Ovary (tissue), 9 donors: ENCODE measurements around the gene ABHD6. TPM values are rescaled to one million over a fixed set of nuclear protein-coding genes. Genes with fewer than 3 reads are reported as not detected.
"Not testable (repeated sequence)": the region's sequence is repeated elsewhere in the genome, so short reads cannot be mapped to it uniquely, and the experiment has no call there.

ENCODE experiments used
- DNase-seq, 5 donors: peaks; one replicate each; pipeline ENCODE4 v3.0.0-alpha.2; 2019 to 2020
- H3K27ac ChIP-seq, 2 donors: fragments of 200-600 bp; one replicate each; pipeline versions ENCODE4 v1.5.1 to v1.8.0; 2019 to 2022
- H3K27me3 ChIP-seq: fragments of 200-600 bp; one replicate; pipeline ENCODE4 v1.8.0; 2022
- H3K36me3 ChIP-seq: fragments of 200-600 bp; sonication (generic); one replicate; pipeline ENCODE4 v1.5.1; 2019
- H3K4me1 ChIP-seq: one replicate; pipeline ENCODE4 v1.8.1; 2013; ENCODE audit warnings: mild to moderate bottlenecking, moderate library complexity; ENCODE audit not compliant: insufficient read depth
- H3K4me3 ChIP-seq: fragments of 200-600 bp; sonication (generic); one replicate; pipeline ENCODE4 v1.5.1; 2017
- H3K9me3 ChIP-seq, 2 donors: fragments of 200-600 bp in 1 of 2; sonication (generic) in 1 of 2; one replicate each; pipeline versions ENCODE4 v1.5.1 to v1.8.1; 2013 to 2019; ENCODE audit warnings: mild to moderate bottlenecking in 1 of 2, moderate library complexity in 1 of 2
- CTCF ChIP-seq, 3 donors: fragments of 450-650 bp in 2 of 3; fragments of 200-600 bp in 1 of 3; IDR thresholded peaks; one replicate each; pipeline versions ENCODE4 v1.5.1 to v1.8.0; 2016 to 2022; ENCODE audit warnings: antibody characterized with exemption in 3 of 3, mild to moderate bottlenecking in 1 of 3
- EP300 ChIP-seq: sonication (generic); formaldehyde crosslinking; IDR thresholded peaks from one replicate; pipeline ENCODE4 v1.6.1; 2017; ENCODE audit warnings: antibody characterized with exemption
- POLR2A ChIP-seq: fragments of 450-650 bp; IDR thresholded peaks from one replicate; pipeline ENCODE4 v1.6.1; 2017; ENCODE audit warnings: antibody characterized with exemption, mild to moderate bottlenecking, moderate library complexity
- WGBS, 3 donors: extraction: QIAGEN DNeasy Blood & Tissue Kit in 1 of 3; methylation state at CpG; one replicate each; pipeline versions ENCODE4 v1.1.5 to v1.1.7; 2013 to 2017; 5-methylcytosine and 5-hydroxymethylcytosine counted together
- intact Hi-C, 4 donors: fragments of 100-400 bp; cut with DNase I; formaldehyde crosslinking; loops; one replicate each; pipeline versions ENCODE4 v1.11.0 to v1.15.1; 2022 to 2023
- polyA plus RNA-seq, 2 donors: library from polyadenylated mRNA; stranded (reverse); fragments of 200-250 nt in 1 of 2; fragments of 350-450 nt in 1 of 2; fragmentation: Illumina TruSeq in 1 of 2; extraction: RNeasy Lipid Tissue Mini Kit (QIAGEN cat#74804) in 1 of 2; gene quantifications; one replicate each; pipeline ENCODE4 v1.2.3, GENCODE V29; 2013 to 2014
- total RNA-seq, 7 donors: library from RNA; depleted of rRNA in 2 of 7; stranded (reverse); fragments of >200 nt in 2 of 7; fragmentation: NEBNext Ultra II Directional in 3 of 7; extraction: Animal tissue kit (Norgen Biotek cat#: 25700) in 3 of 7; gene quantifications; one replicate each; pipeline versions ENCODE4 v1.1.0 to v1.2.4, GENCODE V29; 2016 to 2023
- donor health status: DM: no; HTN: no; CAD: no; lungs with moderate emphysema.
- donor health status: DM: no; HTN: no; CAD: no.
- donor health status: Bipolar disorder and iron deficiency.
- donor health status: DM: yes; HTN: yes; CAD: no.
- donor health status: DM: no; HTN: no; CAD: no.
- donor health status: DM: yes; HTN: yes; CAD: no.

ABHD6 gene
- total and polyA plus RNA-seq, 9 donors = 4.8 to 36.6 (median 10.5) TPM

DNA sequence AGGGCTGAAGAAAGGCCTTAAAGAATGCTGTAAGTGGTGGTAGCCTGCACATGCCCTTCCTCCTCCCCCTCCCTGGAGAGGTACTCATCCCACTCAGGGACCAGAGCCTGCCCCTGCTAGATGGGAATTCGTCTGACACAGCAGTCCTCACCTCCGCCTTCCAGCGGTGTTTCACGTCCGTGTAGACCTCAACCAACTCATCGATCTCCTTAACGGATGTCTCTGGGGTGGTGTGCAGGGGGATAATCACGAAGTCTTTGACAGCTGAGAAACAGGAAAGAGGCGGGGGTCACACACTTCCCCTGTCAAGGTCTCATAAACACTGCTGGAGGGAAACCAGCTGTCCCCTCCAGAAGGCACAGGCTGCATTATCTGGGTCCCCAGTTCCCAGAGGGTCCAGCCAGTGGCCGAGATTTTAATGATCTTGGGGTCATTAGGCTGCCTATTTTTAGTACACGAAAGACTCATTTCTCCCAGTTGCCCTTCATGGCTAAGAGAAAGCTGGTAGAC lies 36.7 kb upstream of the ABHD6 start:
- 34 to 49% (median 36%) methylated on average over 11 of the region's 11 CpGs for WGBS, 3 donors
- no peak for DNase-seq
- Histone ChIP-seq H3K9me3 (no peaks in the 10 kb centered on the region), H3K36me3 (no peaks in the 10 kb centered on the region), H3K4me1 (peaks cover 4% of the 10 kb centered on the region), H3K27ac (no peak overlapping the region), H3K4me3 (no peak overlapping the region), H3K27me3 (no peaks in the 10 kb centered on the region)
- intact Hi-C loops = no loop called here
- TF ChIP-seq POLR2A (no peak), CTCF (IDR thresholded peaks at IDR 0.05) (no peak), EP300 (no peak)

- H3K27ac ChIP-seq, H3K9me3 ChIP-seq, H3K4me1 ChIP-seq, intact Hi-C loops, H3K27me3 ChIP-seq, H3K36me3 ChIP-seq, H3K4me3 ChIP-seq, DNase-seq: not testable (repeated sequence)
- 51 to 55% (median 52%) methylated on average over 3 of the region's 3 CpGs for WGBS, 3 donors
Observed at GRCh38 chr3:58201451-58201850, 36.1 kb upstream of the ABHD6 start.

- no peak for TF ChIP-seq CTCF (IDR thresholded peaks at IDR 0.05)
- TF ChIP-seq EP300 = no peak
- TF ChIP-seq POLR2A = no peak
- Histone ChIP-seq H3K4me1 (peaks cover 4% of the 10 kb centered on the region), H3K27me3 (no peaks in the 10 kb centered on the region), H3K4me3 (no peak overlapping the region), H3K27ac (no peak overlapping the region), H3K9me3 (no peaks in the 10 kb centered on the region), H3K36me3 (no peaks in the 10 kb centered on the region)
- no peak for DNase-seq
- intact Hi-C loops = no loop called here
- WGBS, 3 donors = 84 to 91% (median 87%) methylated on average over 9 of the region's 9 CpGs
Observed at GRCh38 chr3:58202917-58203360, 34.7 kb upstream of the ABHD6 start.

GRCh38 chr3:58203541-58203940 lies 34.1 kb upstream of the ABHD6 start:
- Histone ChIP-seq H3K4me1 (peaks cover 1% of the 10 kb centered on the region), H3K36me3 (no peaks in the 10 kb centered on the region), H3K27me3 (no peaks in the 10 kb centered on the region), H3K4me3 (no peak overlapping the region), H3K27ac (no peak overlapping the region), H3K9me3 (no peaks in the 10 kb centered on the region)
- DNase-seq = no peak
- TF ChIP-seq EP300 (no peak), POLR2A (no peak)
- 96 to 100% (median 96%) methylated on average over 4 of the region's 4 CpGs for WGBS, 3 donors
- intact Hi-C loops = no loop called here

GRCh38 chr3:58204720-58205119 lies 32.9 kb upstream of the ABHD6 start:
- Histone ChIP-seq H3K27ac (no peak overlapping the region), H3K4me1 (no peaks in the 10 kb centered on the region), H3K36me3 (no peaks in the 10 kb centered on the region), H3K4me3 (no peak overlapping the region), H3K27me3 (no peaks in the 10 kb centered on the region), H3K9me3 (no peaks in the 10 kb centered on the region)
- TF ChIP-seq CTCF (IDR thresholded peaks at IDR 0.05) (no peak), POLR2A (no peak), EP300 (no peak)
- 85 to 93% (median 87%) methylated on average over 4 of the region's 4 CpGs for WGBS, 3 donors
- no peak for DNase-seq
- intact Hi-C loops = no loop called here
